GM21619 (cell line): ENCODE data around the gene ASPSCR1.
"Not testable (repeated sequence)": the region's sequence is repeated elsewhere in the genome, so short reads cannot be mapped to it uniquely, and the experiment has no call there.

Experiments
- ATAC-seq: cut with Tn5 transposase; IDR thresholded peaks from one replicate; pipeline ENCODE4 v1.9.1; 2021; ENCODE audit not compliant: unreplicated experiment

The ASPSCR1 gene

GRCh38 chr17:82037092-82037888, 59.9 kb downstream of the ASPSCR1 start, which contains the start of gene DCXR:
Gene DCXR (minus strand): TSS chr17:82037697. CDS start chr17:82037682, 15 bp downstream.
- ATAC-seq, result peak; percentile 88

- ATAC-seq, result no peak
These were observed 60.4 kb downstream of the ASPSCR1 start for GRCh38 chr17:82037889-82038195.

- ATAC-seq, result not testable (repeated sequence)
These were observed 61.5 kb downstream of the ASPSCR1 start for GRCh38 chr17:82038796-82039409.

DNA sequence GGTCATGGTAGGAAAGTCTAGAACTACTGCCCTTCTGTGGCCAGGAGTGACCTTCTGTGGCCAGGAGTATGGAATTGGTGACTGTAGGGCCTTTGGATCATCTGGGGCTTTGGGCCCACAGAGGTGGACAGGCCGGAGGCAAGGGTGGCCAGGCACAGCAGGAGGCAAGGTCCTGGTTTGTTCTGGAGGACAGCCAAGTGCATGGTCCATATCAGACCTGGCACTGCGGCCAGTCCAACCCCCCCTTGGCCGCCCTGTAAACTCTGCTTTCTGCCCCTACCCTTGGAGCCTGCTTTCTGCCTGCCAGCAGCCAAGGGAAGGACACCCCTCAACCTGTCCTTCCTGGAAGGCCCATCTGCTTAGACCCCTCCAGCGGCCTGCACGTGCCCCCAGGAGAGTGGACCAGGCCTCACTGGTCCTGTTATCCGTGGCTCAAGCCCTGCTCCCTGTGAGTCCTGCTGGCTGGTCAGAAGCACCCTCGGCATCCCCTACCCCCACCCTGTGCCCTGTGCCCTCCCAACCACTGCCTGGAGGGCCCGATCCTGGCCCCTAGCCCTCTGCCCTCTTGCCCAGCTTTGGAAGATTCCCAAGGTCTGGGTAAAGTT, 62.4 kb downstream of the ASPSCR1 start:
- ATAC-seq, result no peak

DNA sequence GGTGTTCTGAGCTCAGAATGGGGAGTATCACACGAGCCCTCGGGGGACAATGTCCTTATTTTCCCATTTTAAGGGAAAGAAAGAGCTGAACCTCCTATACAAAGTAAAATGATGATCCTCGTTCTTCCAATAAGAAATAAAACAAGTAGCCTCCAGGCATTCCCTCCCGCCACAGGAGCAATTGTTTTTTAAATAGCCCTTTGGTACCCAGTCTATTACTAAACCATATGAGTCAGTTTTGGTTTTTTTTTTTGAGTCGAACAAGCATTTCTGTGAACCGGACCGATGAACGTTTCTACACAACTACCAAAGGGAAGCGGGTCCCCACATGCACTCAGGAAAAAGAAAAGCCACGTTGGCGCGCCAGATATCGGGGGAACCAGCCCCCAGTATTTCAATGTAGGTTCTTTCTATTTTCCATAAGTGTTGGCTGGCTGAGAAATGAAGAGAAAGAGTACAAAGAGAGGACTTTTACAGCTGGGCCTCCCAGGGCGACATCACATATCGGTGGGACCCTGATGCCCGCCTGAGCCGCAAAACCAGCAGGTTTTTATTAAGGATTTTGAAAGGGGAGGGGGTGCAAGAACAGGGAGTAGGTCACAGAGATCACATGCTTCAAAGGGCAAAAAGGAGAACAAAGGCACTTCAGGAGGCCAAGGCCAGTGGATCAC, 63.9 kb downstream of the ASPSCR1 start:
- ATAC-seq, result no peak

GRCh38 chr17:82042649-82043048, 65.2 kb downstream of the ASPSCR1 start:
- ATAC-seq, result no peak

GRCh38 chr17:82043507-82043906, 66.1 kb downstream of the ASPSCR1 start:
- no peak for ATAC-seq

DNA sequence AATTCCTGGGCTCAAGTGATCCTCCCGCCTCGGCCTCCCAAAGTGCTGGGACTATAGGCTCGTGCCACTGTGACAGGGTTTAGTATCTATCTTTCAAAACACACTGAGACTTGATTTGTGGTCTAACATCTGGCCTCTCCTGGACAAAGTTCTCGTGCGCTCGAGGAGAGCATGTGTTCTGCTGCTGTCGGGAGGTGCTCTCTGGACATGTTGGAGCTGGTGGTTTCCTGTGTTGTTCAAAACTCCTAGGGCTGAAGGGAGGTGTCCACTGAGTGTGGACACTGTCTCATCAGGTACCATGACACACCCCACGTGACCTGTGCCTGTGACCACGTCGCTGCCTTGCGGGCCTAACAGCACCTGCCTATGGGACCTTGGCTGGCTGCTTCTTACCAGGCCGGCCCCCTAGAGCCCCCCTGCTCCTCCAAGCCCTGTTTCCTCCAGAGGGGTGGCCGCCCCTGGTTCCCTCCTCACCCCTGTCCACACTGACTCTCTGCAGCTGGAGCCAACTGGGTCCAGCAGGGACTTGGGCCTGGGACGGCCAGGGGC, 68.6 kb downstream of the ASPSCR1 start:
- no peak for ATAC-seq

GRCh38 chr17:82046903-82047302, 69.5 kb downstream of the ASPSCR1 start:
- ATAC-seq, result no peak

DNA sequence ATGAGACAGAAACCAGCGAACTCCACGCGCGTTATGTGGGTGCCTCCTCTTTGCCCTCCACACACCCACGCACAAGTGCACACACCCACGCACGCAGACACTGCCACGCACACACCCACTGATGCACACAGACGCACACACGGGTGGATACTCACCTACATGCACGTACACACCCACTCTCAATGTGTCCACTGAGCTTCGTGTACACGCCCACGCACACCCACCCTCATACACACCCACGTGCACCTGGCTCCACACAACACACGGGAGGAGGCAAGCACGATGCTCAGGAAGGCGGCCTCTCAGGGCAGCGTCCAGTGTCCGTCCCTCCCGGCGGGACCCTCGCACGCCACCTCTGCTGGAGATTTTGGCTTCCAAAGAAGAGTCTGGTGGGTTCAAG, 70.0 kb downstream of the ASPSCR1 start:
- no peak for ATAC-seq

- ATAC-seq, result no peak
These were observed 70.6 kb downstream of the ASPSCR1 start for GRCh38 chr17:82047914-82048570.

DNA sequence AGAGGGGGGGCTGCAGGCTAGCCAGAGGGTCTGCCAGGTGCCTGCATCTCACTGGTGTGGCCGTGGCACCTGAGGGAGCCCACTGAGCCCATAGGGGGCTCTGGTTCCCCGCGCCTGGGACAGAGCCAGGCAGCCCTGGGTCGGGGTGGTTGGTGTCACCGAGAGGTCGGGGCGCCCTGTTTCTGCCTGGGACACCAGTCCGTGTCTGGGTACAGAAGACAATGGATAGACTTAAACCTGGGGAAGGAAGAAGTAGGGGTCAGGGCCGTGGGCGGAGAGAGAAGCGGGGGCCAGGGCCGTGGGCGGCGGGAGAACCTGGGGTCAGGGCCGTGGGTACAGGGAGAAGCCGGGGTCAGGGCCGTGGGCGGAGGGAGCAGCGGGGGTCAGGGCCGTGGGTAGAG, 71.1 kb downstream of the ASPSCR1 start:
- ATAC-seq, result no peak

GRCh38 chr17:82049106-82049505, 71.7 kb downstream of the ASPSCR1 start:
- ATAC-seq, result no peak

DNA sequence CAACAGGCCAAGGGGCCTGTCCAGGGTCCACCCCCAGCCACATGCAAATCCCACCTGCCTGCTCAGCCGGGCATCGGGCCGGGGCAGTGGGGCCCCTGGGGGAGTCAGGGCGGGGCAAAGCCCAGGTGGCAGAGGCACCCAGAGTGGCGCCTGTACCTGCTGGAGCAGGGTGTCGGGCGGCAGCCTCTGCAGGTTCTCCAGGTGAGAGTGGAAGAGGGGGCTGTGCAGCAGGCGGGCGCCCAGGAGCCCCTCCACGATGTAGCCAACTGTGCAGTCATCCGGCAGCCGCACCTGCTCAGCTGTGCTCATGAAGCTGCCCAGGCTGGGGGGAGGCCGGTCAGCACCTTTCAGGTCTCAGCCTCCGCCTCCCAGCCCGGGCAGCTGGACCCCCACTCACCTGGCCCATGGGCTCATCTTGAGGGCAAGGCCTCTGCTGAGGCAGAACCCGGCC, 72.1 kb downstream of the ASPSCR1 start:
- no peak for ATAC-seq

DNA sequence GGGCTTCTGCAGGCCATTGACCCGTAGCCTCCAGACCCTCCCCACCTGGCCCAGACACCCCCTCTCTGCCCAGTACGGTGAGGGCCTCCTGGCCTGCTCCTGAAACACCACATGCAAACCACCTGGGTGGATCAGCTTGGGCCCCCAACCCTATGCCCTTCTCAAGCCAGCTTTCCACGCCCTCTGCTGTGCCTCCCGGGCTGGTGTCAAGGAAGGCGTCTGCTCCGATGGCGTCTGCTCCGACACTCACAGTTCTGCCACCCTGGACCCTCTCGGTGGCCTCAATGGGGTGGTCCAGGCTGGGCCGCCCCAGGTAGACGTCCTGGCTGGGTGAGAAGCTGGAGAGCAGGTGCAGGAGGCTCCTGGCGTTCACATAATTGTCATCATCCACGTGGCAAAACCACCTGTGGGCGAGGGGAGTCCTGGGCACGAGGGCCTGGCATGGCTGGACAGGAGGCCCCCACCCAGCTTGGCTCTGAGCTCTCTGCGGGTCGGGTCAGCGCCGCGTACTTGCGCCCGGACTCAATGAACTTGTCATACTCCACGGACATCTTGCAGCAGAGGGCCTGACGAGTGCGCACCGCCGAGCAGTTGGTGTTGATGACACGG, 72.8 kb downstream of the ASPSCR1 start:
- ATAC-seq, result no peak

GRCh38 chr17:82050761-82051641, 73.6 kb downstream of the ASPSCR1 start:
- no peak for ATAC-seq

GRCh38 chr17:82051776-82052637, 74.6 kb downstream of the ASPSCR1 start, which contains the start of the genes GPS1 and RFNG:
Gene GPS1 (plus strand): TSS chr17:82051898. CDS start chr17:82051932, 34 bp downstream.
Gene RFNG (minus strand): TSS chr17:82051811. CDS start chr17:82051766, 45 bp downstream.
- peak; percentile 53 for ATAC-seq

DNA sequence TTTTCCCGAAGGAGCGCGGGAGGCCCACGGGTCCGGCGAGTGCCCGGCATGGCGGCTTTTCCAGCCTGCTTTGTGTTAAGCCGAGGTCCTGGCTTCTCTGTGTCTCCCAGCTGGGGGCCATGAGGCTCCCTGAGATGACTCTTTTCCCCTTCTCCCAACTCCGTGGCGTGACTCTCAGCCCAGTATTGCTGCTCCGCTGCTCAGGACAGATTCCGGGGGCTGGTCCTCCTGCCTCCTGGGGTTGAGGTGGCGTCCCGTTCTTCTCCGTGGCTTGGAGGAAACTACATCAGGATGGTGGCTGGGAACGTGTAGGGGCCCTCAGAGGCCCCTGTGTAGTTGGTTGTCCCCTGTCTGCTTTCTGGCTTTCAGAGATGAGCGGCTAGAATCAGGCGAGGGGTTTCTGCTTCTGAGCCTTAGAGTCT, 75.2 kb downstream of the ASPSCR1 start:
- ATAC-seq, result no peak
